Ovary (tissue), 3 donors: ENCODE data around the gene ANO8.

Source experiments
- EP300 ChIP-seq: sonication (generic); formaldehyde crosslinking; IDR thresholded peaks from one replicate; pipeline ENCODE4 v1.6.1; 2017; ENCODE audit warnings: antibody characterized with exemption
- POLR2A ChIP-seq: fragments of 450-650 bp; IDR thresholded peaks from one replicate; pipeline ENCODE4 v1.6.1; 2017; ENCODE audit warnings: antibody characterized with exemption, mild to moderate bottlenecking, moderate library complexity
- TF ChIP-seq, protein P1 (sequence below), 3 donors: fragments of 450-650 bp in 2 of 3; fragments of 200-600 bp in 1 of 3; IDR thresholded peaks; one replicate each; pipeline versions ENCODE4 v1.5.1 to v1.8.0; 2016 to 2022; ENCODE audit warnings: antibody characterized with exemption in 3 of 3, mild to moderate bottlenecking in 1 of 3
- donor health status: DM: no; HTN: no; CAD: no.

DNA sequence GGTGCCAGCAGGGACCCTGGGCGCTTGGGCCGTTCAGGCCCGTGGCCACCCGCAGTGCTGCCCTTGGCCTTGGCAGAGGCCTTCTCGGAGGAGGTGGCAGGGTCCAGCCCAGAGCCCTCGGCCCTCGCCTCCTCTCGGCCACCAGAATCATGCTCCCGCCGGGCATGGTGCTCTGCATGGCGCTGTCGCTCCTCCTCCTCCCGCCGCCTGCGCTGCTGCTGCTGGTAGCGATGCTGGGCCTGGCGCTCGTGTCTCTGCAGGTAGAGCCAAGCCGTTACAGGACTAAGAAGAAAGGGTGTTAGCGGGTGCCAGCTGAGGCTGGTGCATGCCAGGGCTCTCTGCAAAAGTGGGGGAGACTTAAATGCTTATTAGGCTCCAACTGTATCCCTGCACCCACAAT, 9.5 kb downstream of the ANO8 start:
- TF ChIP-seq POLR2A = no peak
- TF ChIP-seq, protein P1, sequence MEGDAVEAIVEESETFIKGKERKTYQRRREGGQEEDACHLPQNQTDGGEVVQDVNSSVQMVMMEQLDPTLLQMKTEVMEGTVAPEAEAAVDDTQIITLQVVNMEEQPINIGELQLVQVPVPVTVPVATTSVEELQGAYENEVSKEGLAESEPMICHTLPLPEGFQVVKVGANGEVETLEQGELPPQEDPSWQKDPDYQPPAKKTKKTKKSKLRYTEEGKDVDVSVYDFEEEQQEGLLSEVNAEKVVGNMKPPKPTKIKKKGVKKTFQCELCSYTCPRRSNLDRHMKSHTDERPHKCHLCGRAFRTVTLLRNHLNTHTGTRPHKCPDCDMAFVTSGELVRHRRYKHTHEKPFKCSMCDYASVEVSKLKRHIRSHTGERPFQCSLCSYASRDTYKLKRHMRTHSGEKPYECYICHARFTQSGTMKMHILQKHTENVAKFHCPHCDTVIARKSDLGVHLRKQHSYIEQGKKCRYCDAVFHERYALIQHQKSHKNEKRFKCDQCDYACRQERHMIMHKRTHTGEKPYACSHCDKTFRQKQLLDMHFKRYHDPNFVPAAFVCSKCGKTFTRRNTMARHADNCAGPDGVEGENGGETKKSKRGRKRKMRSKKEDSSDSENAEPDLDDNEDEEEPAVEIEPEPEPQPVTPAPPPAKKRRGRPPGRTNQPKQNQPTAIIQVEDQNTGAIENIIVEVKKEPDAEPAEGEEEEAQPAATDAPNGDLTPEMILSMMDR (IDR thresholded peaks at IDR 0.05) = no peak
- no peak for TF ChIP-seq EP300
